ENCODE results near the gene PLEKHF1.
"Not testable (repeated sequence)": the region's sequence is repeated elsewhere in the genome, so short reads cannot be mapped to it uniquely, and the experiment has no call there.

Gene PLEKHF1

GRCh38 chr19:29622166-29623070 is 42.8 kb upstream of the PLEKHF1 start:
- no peak overlapping the region for H3K27ac ChIP-seq
- TF ChIP-seq CTCF (conservative IDR thresholded peaks at IDR 0.05), result no peak

- H3K27ac ChIP-seq, result no peak overlapping the region
- no peak for TF ChIP-seq CTCF (conservative IDR thresholded peaks at IDR 0.05)
These were observed 41.4 kb upstream of the PLEKHF1 start for GRCh38 chr19:29623726-29624488.

- TF ChIP-seq CTCF (conservative IDR thresholded peaks at IDR 0.05), result no peak
- no peak overlapping the region for H3K27ac ChIP-seq
These were observed 40.6 kb upstream of the PLEKHF1 start for GRCh38 chr19:29624489-29625185.

- H3K27ac ChIP-seq, result no peak overlapping the region
- no peak for TF ChIP-seq CTCF (conservative IDR thresholded peaks at IDR 0.05)
These were observed 40.0 kb upstream of the PLEKHF1 start for GRCh38 chr19:29625186-29625651.

- TF ChIP-seq CTCF (conservative IDR thresholded peaks at IDR 0.05), result no peak
- H3K27ac ChIP-seq, result no peak overlapping the region
These were observed 38.9 kb upstream of the PLEKHF1 start for GRCh38 chr19:29626386-29626785.

GRCh38 chr19:29626832-29627231 is 38.4 kb upstream of the PLEKHF1 start:
- H3K27ac ChIP-seq, result not testable (repeated sequence)

GRCh38 chr19:29628661-29629385 is 36.4 kb upstream of the PLEKHF1 start:
- no peak for TF ChIP-seq CTCF (conservative IDR thresholded peaks at IDR 0.05)
- H3K27ac ChIP-seq, result no peak overlapping the region
